HG03095 (cell line): ENCODE data around the gene GALK2.
"Not testable (repeated sequence)": the region's sequence is repeated elsewhere in the genome, so short reads cannot be mapped to it uniquely, and the experiment has no call there.

Experiments
- ATAC-seq: cut with Tn5 transposase; IDR thresholded peaks from one replicate; pipeline ENCODE4 v1.9.1; 2021; ENCODE audit warnings: moderate library complexity; ENCODE audit not compliant: unreplicated experiment

The GALK2 gene

GRCh38 chr15:49328941-49329340 is 158.9 kb downstream of the GALK2 start:
- no peak for ATAC-seq

- ATAC-seq = no peak
Measured at GRCh38 chr15:49330166-49330565, 160.1 kb downstream of the GALK2 start.

DNA sequence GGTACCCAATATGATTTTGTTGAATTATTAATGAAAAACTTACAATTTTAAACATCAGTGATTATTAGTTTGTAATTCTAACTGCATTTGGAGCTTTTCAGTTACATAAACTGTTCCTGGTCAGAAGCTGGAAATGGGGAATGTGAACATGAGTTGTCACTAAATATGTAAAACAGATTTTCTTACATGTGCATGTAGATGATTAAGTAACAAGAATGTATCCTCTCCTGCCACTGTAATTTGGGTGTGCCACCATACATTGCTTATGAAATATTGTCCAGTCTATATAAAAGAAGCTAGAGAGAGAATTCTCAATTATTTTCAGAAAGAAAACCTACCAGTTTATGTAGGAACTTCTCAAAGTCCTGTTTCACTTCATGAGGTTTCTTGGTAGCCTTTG is 161.4 kb downstream of the GALK2 start:
- ATAC-seq = no peak

DNA sequence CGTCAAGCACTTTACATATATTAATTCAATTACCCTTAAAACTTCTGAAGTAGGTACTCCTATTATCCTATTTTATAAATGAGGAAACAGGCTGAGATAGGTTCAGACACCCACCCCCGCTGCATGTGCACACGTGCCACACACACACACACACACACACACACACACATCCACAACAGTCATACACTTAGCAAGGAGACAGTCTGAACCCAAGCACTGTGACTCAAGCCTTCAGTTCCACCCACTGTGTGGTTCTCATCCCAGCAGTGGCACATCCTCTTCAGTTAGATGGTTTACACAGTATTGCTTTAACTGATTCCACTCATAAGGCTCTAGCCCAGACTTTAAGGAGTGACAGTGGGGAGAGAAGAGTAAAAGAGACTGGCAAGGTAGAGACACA is 161.9 kb downstream of the GALK2 start:
- ATAC-seq = no peak

- no peak for ATAC-seq
Measured at GRCh38 chr15:49339656-49340055, 169.6 kb downstream of the GALK2 start.

GRCh38 chr15:49343546-49343945 is 173.5 kb downstream of the GALK2 start:
- no peak for ATAC-seq

GRCh38 chr15:49354439-49354838 is 184.4 kb downstream of the GALK2 start:
- not testable (repeated sequence) for ATAC-seq

DNA sequence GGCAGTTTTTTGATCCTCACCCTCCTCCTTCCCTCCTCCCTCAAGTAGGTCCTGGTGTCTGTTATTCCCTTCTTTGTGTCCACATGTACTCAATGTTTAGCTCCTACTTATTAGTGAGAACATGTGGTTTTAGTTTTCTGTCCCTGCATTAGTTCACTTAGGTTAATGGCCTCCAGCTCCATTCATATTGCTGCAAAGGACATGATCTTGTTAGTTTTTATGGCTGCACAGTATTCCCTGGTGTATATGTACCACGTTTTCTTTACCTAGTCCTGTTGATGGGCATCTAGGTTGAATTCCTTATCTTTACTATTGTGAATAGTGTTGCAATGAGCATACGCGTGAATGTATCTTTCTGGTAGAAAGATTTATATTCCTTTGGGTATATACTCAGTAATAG is 191.3 kb downstream of the GALK2 start:
- no peak for ATAC-seq

GRCh38 chr15:49366496-49366895 is 196.4 kb downstream of the GALK2 start:
- no peak for ATAC-seq

DNA sequence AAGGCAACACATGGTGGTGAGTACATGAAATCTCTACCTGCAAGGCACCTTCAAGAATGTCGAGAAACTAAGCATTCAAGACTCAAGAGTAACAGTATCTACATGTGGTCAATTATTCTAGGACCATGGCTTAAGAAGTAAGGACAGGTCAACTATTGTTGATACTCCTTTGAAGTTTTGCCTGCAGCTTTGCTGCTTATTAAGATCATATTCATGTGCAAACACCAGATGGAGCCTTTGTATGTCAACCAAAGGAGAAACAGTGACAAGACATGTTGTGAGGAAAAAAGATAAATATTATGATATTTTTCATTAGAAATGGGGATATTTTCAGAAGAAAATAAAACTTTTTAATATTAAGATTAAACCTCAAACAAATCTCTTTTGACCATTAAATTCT is 200.7 kb downstream of the GALK2 start:
- ATAC-seq = no peak

GRCh38 chr15:49372366-49372765 is 202.3 kb downstream of the GALK2 start:
- no peak for ATAC-seq

- ATAC-seq = no peak
Measured at GRCh38 chr15:49379996-49380395, 209.9 kb downstream of the GALK2 start.

GRCh38 chr15:49380912-49381311 is 210.9 kb downstream of the GALK2 start:
- ATAC-seq = no peak
